Peyer's patch (tissue), 4 donors: Measurements from ENCODE around the gene PLCL2. TPM values are rescaled to one million over a fixed set of nuclear protein-coding genes. Genes with fewer than 3 reads are reported as not detected.
"Not testable (repeated sequence)": the region's sequence is repeated elsewhere in the genome, so short reads cannot be mapped to it uniquely, and the experiment has no call there.

Experiments used
- DNase-seq, 3 donors: peaks; one replicate each; pipeline ENCODE4 v3.0.0-alpha.2; 2017 to 2019
- H3K27ac ChIP-seq, 4 donors: fragments of 200-600 bp; sonication (generic); one replicate each; pipeline ENCODE4 v1.5.1; 2016 to 2019
- H3K27me3 ChIP-seq, 2 donors: fragments of 200-600 bp; sonication (generic); one replicate each; pipeline ENCODE4 v1.5.1; 2019
- H3K36me3 ChIP-seq, 3 donors: fragments of 200-600 bp; sonication (generic); one replicate each; pipeline ENCODE4 v1.5.1; 2016 to 2019
- H3K4me1 ChIP-seq, 4 donors: fragments of 200-600 bp; sonication (generic); one replicate each; pipeline ENCODE4 v1.5.1; 2016 to 2019
- H3K4me3 ChIP-seq, 4 donors: fragments of 200-600 bp; sonication (generic); 1 replicate in 3 of 4; 2 replicates in 1 of 4; pipeline ENCODE4 v1.5.1; 2016 to 2019; ENCODE audit warnings: mild to moderate bottlenecking in 1 of 4
- H3K9me3 ChIP-seq, 4 donors: fragments of 200-600 bp; sonication (generic); one replicate each; pipeline ENCODE4 v1.5.1; 2016 to 2019; ENCODE audit warnings: mild to moderate bottlenecking in 1 of 4
- POLR2A ChIP-seq, 2 donors: fragments of 450-650 bp; IDR thresholded peaks; one replicate each; pipeline ENCODE4 v1.5.1; 2017; ENCODE audit warnings: antibody characterized with exemption in 2 of 2, mild to moderate bottlenecking in 2 of 2, moderate library complexity in 2 of 2
- total RNA-seq, 4 donors: library from RNA; depleted of rRNA; stranded (reverse); fragments of >200 nt; gene quantifications; one replicate each; pipeline ENCODE4 v1.1.0, GENCODE V29; 2016
- TF ChIP-seq, protein P1 (sequence below), 6 experiments: fragments of 450-650 bp in 4 of 6; fragments of 200-600 bp in 2 of 6; sonication (generic) in 1 of 6; IDR thresholded peaks; one replicate each; pipeline ENCODE4 v1.5.1; 2017 to 2019; ENCODE audit warnings: antibody characterized with exemption in 6 of 6, mild to moderate bottlenecking in 3 of 6, moderate library complexity in 1 of 6

The PLCL2 gene
- total RNA-seq, 4 donors from 2014 or later, result 21.8 to 39.6 (median 25.4) TPM

GRCh38 chr3:16942955-16943354, 58.2 kb downstream of the PLCL2 start:
- Histone ChIP-seq H3K36me3 (no peaks in the 10 kb centered on the region), H3K4me1 (peaks cover 0 to 7% (median 0%) of the 10 kb centered on the region in 4 donors), H3K27me3 (no peaks in the 10 kb centered on the region), H3K4me3 (no peak overlapping the region), H3K9me3 (no peaks in the 10 kb centered on the region), H3K27ac (no peak overlapping the region)
- TF ChIP-seq POLR2A (IDR thresholded peaks at IDR 0.05), result no peak
- TF ChIP-seq, protein P1, sequence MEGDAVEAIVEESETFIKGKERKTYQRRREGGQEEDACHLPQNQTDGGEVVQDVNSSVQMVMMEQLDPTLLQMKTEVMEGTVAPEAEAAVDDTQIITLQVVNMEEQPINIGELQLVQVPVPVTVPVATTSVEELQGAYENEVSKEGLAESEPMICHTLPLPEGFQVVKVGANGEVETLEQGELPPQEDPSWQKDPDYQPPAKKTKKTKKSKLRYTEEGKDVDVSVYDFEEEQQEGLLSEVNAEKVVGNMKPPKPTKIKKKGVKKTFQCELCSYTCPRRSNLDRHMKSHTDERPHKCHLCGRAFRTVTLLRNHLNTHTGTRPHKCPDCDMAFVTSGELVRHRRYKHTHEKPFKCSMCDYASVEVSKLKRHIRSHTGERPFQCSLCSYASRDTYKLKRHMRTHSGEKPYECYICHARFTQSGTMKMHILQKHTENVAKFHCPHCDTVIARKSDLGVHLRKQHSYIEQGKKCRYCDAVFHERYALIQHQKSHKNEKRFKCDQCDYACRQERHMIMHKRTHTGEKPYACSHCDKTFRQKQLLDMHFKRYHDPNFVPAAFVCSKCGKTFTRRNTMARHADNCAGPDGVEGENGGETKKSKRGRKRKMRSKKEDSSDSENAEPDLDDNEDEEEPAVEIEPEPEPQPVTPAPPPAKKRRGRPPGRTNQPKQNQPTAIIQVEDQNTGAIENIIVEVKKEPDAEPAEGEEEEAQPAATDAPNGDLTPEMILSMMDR (IDR thresholded peaks at IDR 0.05), result no peak
- no peak for DNase-seq

- no peak for DNase-seq
- Histone ChIP-seq H3K36me3 (no peaks in the 10 kb centered on the region), H3K9me3 (no peaks in the 10 kb centered on the region), H3K4me3 (no peak overlapping the region), H3K4me1 (peaks cover 0 to 1% (median 0%) of the 10 kb centered on the region in 4 donors), H3K27ac (no peak overlapping the region), H3K27me3 (no peaks in the 10 kb centered on the region)
- TF ChIP-seq POLR2A (IDR thresholded peaks at IDR 0.05), result no peak
- TF ChIP-seq, protein P1 (IDR thresholded peaks at IDR 0.05), result no peak
Observed at GRCh38 chr3:16943857-16944256, 59.1 kb downstream of the PLCL2 start.

DNA sequence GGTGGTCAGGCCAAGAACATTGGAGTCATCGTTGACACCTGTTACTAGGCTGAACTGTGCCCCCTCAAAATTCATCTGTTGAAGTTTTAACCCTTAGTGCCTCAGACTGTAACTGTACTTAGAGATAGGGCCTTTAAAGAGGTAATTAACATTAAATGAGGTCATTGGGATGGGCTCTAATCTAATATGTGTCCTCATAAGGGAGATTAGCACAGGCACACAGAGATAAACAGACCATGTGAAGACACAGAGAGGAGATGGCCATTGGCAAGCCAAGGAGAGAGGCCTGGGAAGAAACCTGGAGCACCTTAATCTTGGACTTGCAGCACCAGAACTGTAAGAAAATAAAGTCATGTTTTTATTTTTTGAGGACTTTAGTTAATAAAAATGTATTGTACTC, 59.6 kb downstream of the PLCL2 start:
- Histone ChIP-seq H3K27ac (no peak overlapping the region), H3K4me1 (no peaks in the 10 kb centered on the region), H3K27me3 (no peaks in the 10 kb centered on the region)

DNA sequence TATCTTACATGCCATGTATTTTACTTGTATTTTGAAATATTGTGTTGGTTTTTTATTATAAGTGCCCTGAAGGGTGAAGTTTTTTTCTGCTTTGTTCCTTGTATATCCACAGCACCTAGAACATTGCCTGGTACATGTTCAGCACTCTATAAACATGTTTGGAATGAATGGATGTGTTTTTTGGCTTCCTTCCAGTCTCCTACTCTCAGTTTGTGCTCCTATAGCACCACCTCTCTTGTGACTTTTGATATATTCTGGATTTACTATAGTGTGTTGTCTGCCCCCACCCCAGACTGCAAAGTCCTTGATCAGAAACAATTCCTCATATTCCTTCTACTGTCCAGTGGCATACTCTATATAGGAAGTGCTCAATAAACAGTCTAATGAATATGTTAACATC, 60.6 kb downstream of the PLCL2 start:
- Histone ChIP-seq H3K27ac (no peak overlapping the region), H3K27me3 (no peaks in the 10 kb centered on the region), H3K36me3 (no peaks in the 10 kb centered on the region), H3K9me3 (no peaks in the 10 kb centered on the region), H3K4me3 (no peak overlapping the region), H3K4me1 (no peaks in the 10 kb centered on the region)
- TF ChIP-seq, protein P1 (IDR thresholded peaks at IDR 0.05), result peak in 2 of 6 experiments; percentile 5 to 24
- TF ChIP-seq POLR2A (IDR thresholded peaks at IDR 0.05), result no peak
- DNase-seq, result no peak

More for the DNA sequence above, 59.6 kb downstream of the PLCL2 start:
- H3K36me3 ChIP-seq, result no peaks in the 10 kb centered on the region
- no peak overlapping the region for H3K4me3 ChIP-seq
- no peaks in the 10 kb centered on the region for H3K9me3 ChIP-seq
- no peak for TF ChIP-seq POLR2A (IDR thresholded peaks at IDR 0.05)
- TF ChIP-seq, protein P1 (IDR thresholded peaks at IDR 0.05), result no peak
- DNase-seq, result no peak

GRCh38 chr3:16950282-16950681, 65.5 kb downstream of the PLCL2 start:
- Histone ChIP-seq H3K36me3 (no peaks in the 10 kb centered on the region), H3K27ac (no peak overlapping the region), H3K9me3 (no peaks in the 10 kb centered on the region), H3K4me3 (no peak overlapping the region), H3K27me3 (no peaks in the 10 kb centered on the region), H3K4me1 (no peaks in the 10 kb centered on the region)
- TF ChIP-seq POLR2A (IDR thresholded peaks at IDR 0.05), result no peak
- TF ChIP-seq, protein P1 (IDR thresholded peaks at IDR 0.05), result no peak
- no peak for DNase-seq

- no peak for DNase-seq
Observed at GRCh38 chr3:16950845-16951244, 66.1 kb downstream of the PLCL2 start.

DNA sequence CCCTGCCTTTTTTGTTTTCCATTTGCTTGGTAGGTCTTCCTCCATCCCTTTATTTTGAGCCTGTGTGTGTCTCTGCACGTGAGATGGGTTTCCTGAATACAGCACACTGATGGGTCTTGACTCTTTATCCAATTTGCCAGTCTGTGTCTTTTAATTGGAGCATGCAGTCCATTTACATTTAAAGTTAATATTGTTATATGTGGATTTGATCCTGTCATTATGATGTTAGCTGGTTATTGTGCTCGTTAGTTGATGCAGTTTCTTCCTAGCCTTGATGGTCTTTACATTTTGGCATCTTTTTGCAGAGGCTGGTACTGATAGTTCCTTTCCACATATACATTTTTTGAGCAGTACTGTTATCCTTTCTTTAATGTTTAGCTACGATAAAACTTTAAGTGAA, 73.1 kb downstream of the PLCL2 start:
- H3K27ac ChIP-seq, DNase-seq: not testable (repeated sequence)

More at GRCh38 chr3:16950845-16951244, 66.1 kb downstream of the PLCL2 start:
- Histone ChIP-seq H3K9me3 (no peaks in the 10 kb centered on the region), H3K4me3 (no peak overlapping the region), H3K4me1 (no peaks in the 10 kb centered on the region), H3K36me3 (no peaks in the 10 kb centered on the region), H3K27me3 (no peaks in the 10 kb centered on the region), H3K27ac (no peak overlapping the region)
- no peak for TF ChIP-seq POLR2A (IDR thresholded peaks at IDR 0.05)
- TF ChIP-seq, protein P1 (IDR thresholded peaks at IDR 0.05), result no peak

More for the DNA sequence above, 73.1 kb downstream of the PLCL2 start:
- not testable (repeated sequence) for H3K4me3 ChIP-seq, H3K4me1 ChIP-seq, H3K36me3 ChIP-seq, H3K27me3 ChIP-seq, H3K9me3 ChIP-seq
